H9 (cell line): Measurements from ENCODE around the gene ANTXR2. TPM values are rescaled to one million over a fixed set of nuclear protein-coding genes. Genes with fewer than 3 reads are reported as not detected.

Experiments used
- DNase-seq: peaks from one replicate; pipeline ENCODE4 v3.0.0-alpha.2; 2017
- H2AFZ ChIP-seq: one replicate; pipeline ENCODE4 v1.6.1; 2013; ENCODE audit warnings: mild to moderate bottlenecking, low read length, control low read depth, moderate library complexity
- H2AK5ac ChIP-seq: 2 replicates; pipeline ENCODE4 v1.6.1; 2013; ENCODE audit warnings: low read length, control low read depth, mixed read lengths; ENCODE audit not compliant: insufficient read length
- H2BK120ac ChIP-seq: one replicate; pipeline ENCODE4 v1.6.1; 2013; ENCODE audit warnings: low read depth, mild to moderate bottlenecking, low read length, control low read depth, inconsistent platforms; ENCODE audit not compliant: poor library complexity, severe bottlenecking
- H2BK12ac ChIP-seq: 2 replicates; pipeline ENCODE4 v1.6.1; 2013; ENCODE audit warnings: low read length, control low read depth, mixed read lengths, low read depth; ENCODE audit not compliant: insufficient read length
- H2BK15ac ChIP-seq: 2 replicates; pipeline ENCODE4 v1.6.1; 2013; ENCODE audit warnings: low read depth, low read length, control low read depth
- H2BK20ac ChIP-seq: one replicate; pipeline ENCODE4 v1.6.1; 2013; ENCODE audit warnings: low read depth, mild to moderate bottlenecking, low read length, control low read depth, inconsistent platforms; ENCODE audit not compliant: poor library complexity, severe bottlenecking
- H2BK5ac ChIP-seq: 2 replicates; pipeline ENCODE4 v1.6.1; 2013; ENCODE audit warnings: low read length, control low read depth, mixed read lengths; ENCODE audit not compliant: insufficient read length
- H3K14ac ChIP-seq: 2 replicates; pipeline ENCODE4 v1.6.1; 2013; ENCODE audit warnings: low read length, control low read depth; ENCODE audit not compliant: insufficient read depth
- H3K18ac ChIP-seq: 2 replicates; pipeline ENCODE4 v1.6.1; 2013; ENCODE audit warnings: low read depth, mild to moderate bottlenecking, mixed read lengths, low read length, control low read depth; ENCODE audit not compliant: insufficient read length
- H3K23ac ChIP-seq: 2 replicates; pipeline ENCODE4 v1.6.1; 2013; ENCODE audit warnings: low read length, control low read depth, mixed read lengths, low read depth; ENCODE audit not compliant: insufficient read length
- H3K23me2 ChIP-seq: 2 replicates; pipeline ENCODE4 v1.6.1; 2013; ENCODE audit warnings: low read depth, mild to moderate bottlenecking, mixed read lengths, low read length, control low read depth; ENCODE audit not compliant: insufficient read length, poor library complexity, severe bottlenecking
- H3K27ac ChIP-seq: 2 replicates; pipeline ENCODE4 v1.5.1; 2013; ENCODE audit warnings: low read length, control low read depth, mixed read lengths, low read depth; ENCODE audit not compliant: insufficient read length
- H3K27me3 ChIP-seq: 2 replicates; pipeline ENCODE4 v1.6.1; 2013; ENCODE audit warnings: low read length, control low read depth, inconsistent platforms; ENCODE audit not compliant: insufficient read depth
- H3K4ac ChIP-seq: 2 replicates; pipeline ENCODE4 v1.6.1; 2013; ENCODE audit warnings: low read depth, mild to moderate bottlenecking, control low read depth, inconsistent platforms, low read length, moderate library complexity
- H3K4me1 ChIP-seq: 2 replicates; pipeline ENCODE4 v1.6.1; 2013; ENCODE audit warnings: low read length, control low read depth, inconsistent platforms; ENCODE audit not compliant: insufficient read depth
- H3K4me2 ChIP-seq: 2 replicates; pipeline ENCODE4 v1.6.1; 2013; ENCODE audit warnings: low read length, control low read depth, mixed read lengths; ENCODE audit not compliant: insufficient read length, insufficient read depth
- H3K56ac ChIP-seq: 2 replicates; pipeline ENCODE4 v1.6.1; 2013; ENCODE audit warnings: low read depth, mild to moderate bottlenecking, mixed read lengths, low read length, control low read depth; ENCODE audit not compliant: insufficient read length
- H3K79me1 ChIP-seq: 2 replicates; pipeline ENCODE4 v1.6.1; 2013; ENCODE audit warnings: low read depth, mild to moderate bottlenecking, moderate library complexity, low read length, control low read depth, inconsistent platforms; ENCODE audit not compliant: insufficient read depth, poor library complexity, severe bottlenecking
- H3K79me2 ChIP-seq: 2 replicates; pipeline ENCODE4 v1.6.1; 2013; ENCODE audit warnings: low read length, control low read depth, inconsistent platforms; ENCODE audit not compliant: insufficient read depth
- H3K9ac ChIP-seq: 2 replicates; pipeline ENCODE4 v1.6.1; 2013; ENCODE audit warnings: low read length, control low read depth, mixed read lengths; ENCODE audit not compliant: insufficient read length; ENCODE audit errors: extremely low read depth
- H3K9me3 ChIP-seq: one replicate; pipeline ENCODE4 v1.6.1; 2013; ENCODE audit warnings: low read depth, low read length, inconsistent platforms; ENCODE audit not compliant: control insufficient read depth
- H3T11ph ChIP-seq: one replicate; pipeline ENCODE4 v1.6.1; 2013; ENCODE audit warnings: mild to moderate bottlenecking, low read length, control low read depth, inconsistent platforms
- H4K20me1 ChIP-seq: one replicate; pipeline ENCODE4 v1.6.1; 2013; ENCODE audit not compliant: control insufficient read depth, insufficient read length, insufficient read depth
- H4K5ac ChIP-seq: 2 replicates; pipeline ENCODE4 v1.6.1; 2013; ENCODE audit warnings: low read depth, mild to moderate bottlenecking, mixed read lengths, low read length, control low read depth; ENCODE audit not compliant: insufficient read length
- H4K8ac ChIP-seq: replicated peaks from 2 replicates; pipeline ENCODE4 v1.6.1; 2013; ENCODE audit warnings: low read length, control low read depth, mixed read lengths, low read depth; ENCODE audit not compliant: insufficient read length
- H4K91ac ChIP-seq: 2 replicates; pipeline ENCODE4 v1.6.1; 2013; ENCODE audit warnings: low read depth, mild to moderate bottlenecking, moderate library complexity, mixed read lengths, low read length, control low read depth; ENCODE audit not compliant: insufficient read length
- H3K27ac Mint-ChIP-seq, 3 experiments: 2 replicates in 2 of 3; 3 replicates in 1 of 3; pipeline ENCODE4 v1.8.0; 2020 to 2021; ENCODE audit warnings: mixed read lengths in 3 of 3, mild to moderate bottlenecking in 1 of 3, moderate library complexity in 1 of 3
- H3K27me3 Mint-ChIP-seq: 2 replicates; pipeline ENCODE4 v1.8.0; 2021; ENCODE audit warnings: low read depth, mild to moderate bottlenecking, moderate library complexity, mixed read lengths
- H3K36me3 Mint-ChIP-seq, 3 experiments: 2 replicates in 2 of 3; 3 replicates in 1 of 3; pipeline ENCODE4 v1.8.0; 2020 to 2021; ENCODE audit warnings: low read depth in 3 of 3, mixed read lengths in 3 of 3; ENCODE audit not compliant: insufficient read depth in 1 of 3
- H3K4me1 Mint-ChIP-seq, 2 experiments: 2 replicates each; pipeline ENCODE4 v1.8.0; 2020; ENCODE audit warnings: mixed read lengths in 2 of 2
- H3K4me3 Mint-ChIP-seq, 2 experiments: 2 replicates in 1 of 2; 3 replicates in 1 of 2; pipeline ENCODE4 v1.8.0; 2020 to 2021; ENCODE audit warnings: mild to moderate bottlenecking in 2 of 2, mixed read lengths in 2 of 2, moderate library complexity in 1 of 2
- H3K9me3 Mint-ChIP-seq, 2 experiments: 2 replicates in 1 of 2; 3 replicates in 1 of 2; pipeline ENCODE4 v1.8.0; 2020; ENCODE audit warnings: mild to moderate bottlenecking in 2 of 2, mixed read lengths in 2 of 2, moderate library complexity in 1 of 2
- WGBS: extraction: QIAGEN DNeasy Blood & Tissue Kit; methylation state at CpG from one replicate; pipeline ENCODE4 v1.1.7; 2013; ENCODE audit warnings: missing lambda C conversion rate, low lambda C conversion rate, mixed read lengths; ENCODE audit not compliant: insufficient read length; ENCODE audit errors: extremely low coverage; 5-methylcytosine and 5-hydroxymethylcytosine counted together
- total RNA-seq: library from RNA; stranded (reverse); gene quantifications from 2 replicates; pipeline ENCODE4 v1.2.1, GENCODE V29; 2021
- TF ChIP-seq, protein P1 (sequence below): fragments of 200-600 bp; sonication (generic); conservative IDR thresholded peaks from 3 replicates; pipeline ENCODE4 v1.8.0; 2021; ENCODE audit warnings: antibody characterized with exemption, mild to moderate bottlenecking

The ANTXR2 gene
- total RNA-seq, 1 experiment from 2014 or later = 4.7 TPM

DNA sequence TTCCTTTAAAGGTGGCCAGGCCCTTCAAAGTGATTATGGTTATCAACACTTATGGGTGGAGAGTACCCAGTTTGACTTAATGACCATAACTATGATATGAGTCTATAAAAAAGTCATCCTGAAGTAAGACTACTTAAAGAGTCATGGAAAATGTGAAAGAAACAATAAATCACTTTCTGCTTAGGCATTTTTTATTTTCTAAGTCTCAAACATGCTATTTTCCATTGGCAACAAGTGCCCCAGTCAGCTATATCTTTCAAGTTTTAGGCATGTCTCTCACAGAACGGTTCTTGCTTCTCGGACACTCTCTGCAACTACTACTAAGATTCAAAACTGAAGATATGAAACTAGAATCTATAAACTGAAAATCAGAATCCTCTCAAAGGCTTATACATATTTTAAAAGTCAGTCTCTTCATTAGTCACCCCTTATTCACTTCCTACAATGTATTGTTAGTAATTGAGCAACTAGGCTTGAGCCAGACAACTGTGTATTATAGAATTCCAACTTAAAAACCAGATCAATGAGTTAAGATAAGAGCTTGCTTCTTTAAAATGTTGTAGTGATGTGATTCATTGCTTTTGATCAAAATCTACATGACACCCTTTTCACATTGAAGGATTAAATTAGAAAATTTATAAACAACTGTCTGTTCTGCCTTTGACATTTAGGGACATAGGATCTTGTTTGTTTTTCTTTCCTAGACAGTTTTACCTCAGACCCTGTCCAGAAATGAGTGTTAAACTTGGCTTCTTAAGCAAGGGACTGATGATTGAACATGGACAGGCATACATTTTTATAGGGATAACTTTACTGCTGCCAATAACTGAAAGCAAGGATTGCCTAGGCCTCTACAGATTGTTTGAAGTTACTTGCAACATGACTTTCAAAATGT, 2.9 kb downstream of the ANTXR2 start:
- H3K23me2 ChIP-seq = peaks cover 18% of the 10 kb centered on the region
- H3K36me3 Mint-ChIP-seq = peaks cover 0 to 4% (median 0%) of the 10 kb centered on the region in 3 experiments; a peak in 1 of 7 replicates
- peaks cover 0 to 2% of the 10 kb centered on the region in 2 experiments; a peak in 2 of 5 replicates for H3K9me3 Mint-ChIP-seq
- no peak overlapping the region for H3K23ac ChIP-seq
- H2BK15ac ChIP-seq = no peak overlapping the region
- H4K91ac ChIP-seq = no peak overlapping the region
- H3K4ac ChIP-seq = no peak overlapping the region
- H3K79me2 ChIP-seq = no peaks in the 10 kb centered on the region
- no peak overlapping the region for H3K27ac ChIP-seq
- H3K9me3 ChIP-seq = no peaks in the 10 kb centered on the region
- H2BK20ac ChIP-seq = no peak overlapping the region
- no peaks in the 10 kb centered on the region for H4K20me1 ChIP-seq
- H4K5ac ChIP-seq = no peak overlapping the region
- peaks cover 32% of the 10 kb centered on the region for H3K27me3 Mint-ChIP-seq
- no peak for DNase-seq
- no peak overlapping the region for H3K9ac ChIP-seq
- H3K27ac Mint-ChIP-seq = no peak overlapping the region
- peaks cover 13 to 14% of the 10 kb centered on the region in 2 experiments for H3K4me1 Mint-ChIP-seq
- TF ChIP-seq, protein P1, sequence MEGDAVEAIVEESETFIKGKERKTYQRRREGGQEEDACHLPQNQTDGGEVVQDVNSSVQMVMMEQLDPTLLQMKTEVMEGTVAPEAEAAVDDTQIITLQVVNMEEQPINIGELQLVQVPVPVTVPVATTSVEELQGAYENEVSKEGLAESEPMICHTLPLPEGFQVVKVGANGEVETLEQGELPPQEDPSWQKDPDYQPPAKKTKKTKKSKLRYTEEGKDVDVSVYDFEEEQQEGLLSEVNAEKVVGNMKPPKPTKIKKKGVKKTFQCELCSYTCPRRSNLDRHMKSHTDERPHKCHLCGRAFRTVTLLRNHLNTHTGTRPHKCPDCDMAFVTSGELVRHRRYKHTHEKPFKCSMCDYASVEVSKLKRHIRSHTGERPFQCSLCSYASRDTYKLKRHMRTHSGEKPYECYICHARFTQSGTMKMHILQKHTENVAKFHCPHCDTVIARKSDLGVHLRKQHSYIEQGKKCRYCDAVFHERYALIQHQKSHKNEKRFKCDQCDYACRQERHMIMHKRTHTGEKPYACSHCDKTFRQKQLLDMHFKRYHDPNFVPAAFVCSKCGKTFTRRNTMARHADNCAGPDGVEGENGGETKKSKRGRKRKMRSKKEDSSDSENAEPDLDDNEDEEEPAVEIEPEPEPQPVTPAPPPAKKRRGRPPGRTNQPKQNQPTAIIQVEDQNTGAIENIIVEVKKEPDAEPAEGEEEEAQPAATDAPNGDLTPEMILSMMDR = no peak
- no peak overlapping the region for H3K4me3 Mint-ChIP-seq
- H2BK120ac ChIP-seq = no peak overlapping the region
- H3K4me2 ChIP-seq = no peak overlapping the region
- no peaks in the 10 kb centered on the region for H3K79me1 ChIP-seq
- H2AFZ ChIP-seq = no peak overlapping the region
- no peak overlapping the region for H2BK12ac ChIP-seq
- no peaks in the 10 kb centered on the region; the same call in 1 of the 2 replicates for H3K4me1 ChIP-seq
- H3K14ac ChIP-seq = no peak overlapping the region
- no peak overlapping the region for H2BK5ac ChIP-seq
- no peak overlapping the region for H3K18ac ChIP-seq
- no peak overlapping the region for H3T11ph ChIP-seq
- H3K56ac ChIP-seq = no peak overlapping the region
- H3K27me3 ChIP-seq = no peaks in the 10 kb centered on the region
- no peak overlapping the region for H4K8ac ChIP-seq
- no CpG with 5 or more reads among the region's 2 CpGs for WGBS
- no peak overlapping the region for H2AK5ac ChIP-seq
